ENCODE measurements around the gene WDR33. TPM values are rescaled to one million over a fixed set of nuclear protein-coding genes. Genes with fewer than 3 reads are reported as not detected.
"Not testable (repeated sequence)": the region's sequence is repeated elsewhere in the genome, so short reads cannot be mapped to it uniquely, and the experiment has no call there.

Gene WDR33
- total RNA-seq, 2 experiments from 2014 or later: 59.8 to 61.5 TPM

DNA sequence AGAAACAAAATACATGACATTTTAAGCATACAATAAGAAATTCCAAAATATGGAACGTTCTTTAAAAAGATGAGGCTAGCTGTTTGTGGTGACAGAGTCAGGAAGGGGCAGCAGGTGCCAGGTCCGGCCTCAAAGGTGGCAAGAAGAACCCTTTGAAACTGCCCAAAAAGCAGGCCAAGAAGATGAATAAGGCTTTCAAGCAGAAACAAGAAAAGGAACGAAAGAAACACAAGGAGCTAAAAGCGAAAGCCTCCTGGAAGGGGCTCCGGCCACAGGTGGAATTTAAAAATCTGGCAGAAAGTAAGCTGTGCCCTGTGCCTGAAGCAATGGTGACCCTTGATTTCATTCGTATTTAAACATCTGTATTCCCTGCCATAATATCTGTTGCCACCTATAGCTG is 5.5 kb downstream of the WDR33 start:
- Mint-ChIP-seq H3K9me3 (no peaks in the 10 kb centered on the region), H3K27ac (peak overlapping the region; percentile 53), H3K4me3 (peak overlapping the region; percentile 58), H3K4me1 (ENCODE audit: low read depth) (peaks cover 75% of the 10 kb centered on the region), H3K36me3 (ENCODE audit: low read depth) (peaks cover 54% of the 10 kb centered on the region), H3K27me3 (no peaks in the 10 kb centered on the region)
- ChIA-PET POLR2A (interaction anchor here (0.6 to 1.7 kb wide), 2 partner anchors 24 to 287 kb away, joined by 3 to 5 read pairs; no protein-coding TSS in a partner anchor), CTCF (no interaction called here)
- H3K27me3 ChIP-seq (ENCODE audit: control insufficient read depth in 1 of 2, insufficient read depth in 2 of 2, low read length in 2 of 2): no peaks in the 10 kb centered on the region
- intact Hi-C loops (cut with DNase I, micrococcal nuclease): no loop called here
- no peak for DNase-seq
- TF ChIP-seq, protein P1, sequence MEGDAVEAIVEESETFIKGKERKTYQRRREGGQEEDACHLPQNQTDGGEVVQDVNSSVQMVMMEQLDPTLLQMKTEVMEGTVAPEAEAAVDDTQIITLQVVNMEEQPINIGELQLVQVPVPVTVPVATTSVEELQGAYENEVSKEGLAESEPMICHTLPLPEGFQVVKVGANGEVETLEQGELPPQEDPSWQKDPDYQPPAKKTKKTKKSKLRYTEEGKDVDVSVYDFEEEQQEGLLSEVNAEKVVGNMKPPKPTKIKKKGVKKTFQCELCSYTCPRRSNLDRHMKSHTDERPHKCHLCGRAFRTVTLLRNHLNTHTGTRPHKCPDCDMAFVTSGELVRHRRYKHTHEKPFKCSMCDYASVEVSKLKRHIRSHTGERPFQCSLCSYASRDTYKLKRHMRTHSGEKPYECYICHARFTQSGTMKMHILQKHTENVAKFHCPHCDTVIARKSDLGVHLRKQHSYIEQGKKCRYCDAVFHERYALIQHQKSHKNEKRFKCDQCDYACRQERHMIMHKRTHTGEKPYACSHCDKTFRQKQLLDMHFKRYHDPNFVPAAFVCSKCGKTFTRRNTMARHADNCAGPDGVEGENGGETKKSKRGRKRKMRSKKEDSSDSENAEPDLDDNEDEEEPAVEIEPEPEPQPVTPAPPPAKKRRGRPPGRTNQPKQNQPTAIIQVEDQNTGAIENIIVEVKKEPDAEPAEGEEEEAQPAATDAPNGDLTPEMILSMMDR (IDR thresholded peaks at IDR 0.05): no peak
- ATAC-seq (ENCODE audit: poor library complexity): no peak
- peaks cover 6% of the 10 kb centered on the region for H3K36me3 ChIP-seq (ENCODE audit: insufficient read depth, low read length)
- no peaks in the 10 kb centered on the region for H3K9me3 ChIP-seq (ENCODE audit: control insufficient read depth in 1 of 2, insufficient read depth in 1 of 2, low read length in 2 of 2)
- peaks cover 50% of the 10 kb centered on the region for H3K4me1 ChIP-seq (ENCODE audit: insufficient read depth, low read length)
- H3K27ac ChIP-seq (ENCODE audit: low read depth in 1 of 2, low read length in 2 of 2): no peak overlapping the region
- no peak overlapping the region for H3K4me3 ChIP-seq (ENCODE audit: low read length)

DNA sequence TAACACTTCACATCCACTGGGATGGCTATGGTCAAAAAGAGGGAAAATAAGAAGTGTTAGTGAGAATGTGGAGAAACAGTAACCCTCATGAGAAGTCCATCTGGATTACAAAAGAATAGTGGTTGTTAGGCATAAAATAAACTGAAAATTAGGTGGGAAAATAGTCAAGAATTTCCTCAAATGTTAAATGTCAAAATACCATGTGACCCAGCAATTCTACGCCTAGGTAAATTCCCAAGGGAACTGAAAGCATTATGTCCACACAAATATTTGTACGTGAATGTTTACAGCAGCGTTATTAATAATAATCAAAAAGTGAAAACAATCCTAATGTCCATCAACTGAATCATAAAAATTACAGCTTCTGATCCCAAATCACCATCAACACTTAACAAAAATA is 11.0 kb downstream of the WDR33 start:
- Histone ChIP-seq H3K4me3 (ENCODE audit: low read length) (no peak overlapping the region), H3K27ac (ENCODE audit: low read depth in 1 of 2, low read length in 2 of 2) (no peak overlapping the region), H3K27me3 (ENCODE audit: control insufficient read depth in 1 of 2, insufficient read depth in 2 of 2, low read length in 2 of 2) (no peaks in the 10 kb centered on the region), H3K9me3 (ENCODE audit: control insufficient read depth in 1 of 2, insufficient read depth in 1 of 2, low read length in 2 of 2) (no peaks in the 10 kb centered on the region), H3K4me1 (ENCODE audit: insufficient read depth, low read length) (peaks cover 43% of the 10 kb centered on the region), H3K36me3 (ENCODE audit: insufficient read depth, low read length) (peaks cover 10% of the 10 kb centered on the region)
- no peaks in the 10 kb centered on the region for H3K9me3 Mint-ChIP-seq
- H3K36me3 Mint-ChIP-seq (ENCODE audit: low read depth): peaks cover 59% of the 10 kb centered on the region
- no peak for ATAC-seq (ENCODE audit: poor library complexity)
- no peaks in the 10 kb centered on the region for H3K27me3 Mint-ChIP-seq
- no peak overlapping the region for H3K27ac Mint-ChIP-seq
- intact Hi-C loops (cut with DNase I, micrococcal nuclease): loop anchor here in 1 of 2 experiments (2.0 kb wide), 1 partner anchor 57 kb away; no protein-coding TSS in a partner anchor
- TF ChIP-seq, protein P1 (IDR thresholded peaks at IDR 0.05): no peak
- peaks cover 78% of the 10 kb centered on the region for H3K4me1 Mint-ChIP-seq (ENCODE audit: low read depth)
- no peak overlapping the region for H3K4me3 Mint-ChIP-seq
- ChIA-PET CTCF (no interaction called here), POLR2A (interaction anchor here (0.8 to 1.7 kb wide), 2 partner anchors 14 to 45 kb away, joined by 3 to 4 read pairs; no protein-coding TSS in a partner anchor)
- no peak for DNase-seq

DNA sequence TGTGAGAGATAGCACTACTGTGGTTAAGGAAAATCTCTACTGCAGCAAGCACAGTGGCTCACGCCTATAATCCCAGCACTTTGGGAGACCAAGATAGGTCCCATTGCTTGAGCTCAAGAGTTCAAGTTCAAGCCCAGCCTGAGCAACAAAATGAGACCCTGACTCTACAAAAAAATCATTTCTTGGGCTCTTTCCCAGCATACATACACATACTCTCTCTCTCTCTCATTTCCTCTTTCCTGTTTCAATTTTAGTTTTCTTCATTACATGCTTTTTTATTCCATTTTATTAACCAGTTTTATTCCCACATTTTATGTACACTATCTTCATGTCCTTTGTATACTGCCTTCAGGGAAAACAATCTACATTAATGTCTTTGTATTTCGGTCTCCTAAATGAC is 14.6 kb downstream of the WDR33 start:
- Mint-ChIP-seq H3K27ac (peak overlapping the region; percentile 57), H3K9me3 (no peaks in the 10 kb centered on the region), H3K4me1 (ENCODE audit: low read depth) (peaks cover 74% of the 10 kb centered on the region), H3K27me3 (no peaks in the 10 kb centered on the region), H3K4me3 (no peak overlapping the region), H3K36me3 (ENCODE audit: low read depth) (peaks cover 61% of the 10 kb centered on the region)
- H3K4me1 ChIP-seq (ENCODE audit: insufficient read depth, low read length): peaks cover 52% of the 10 kb centered on the region
- H3K36me3 ChIP-seq (ENCODE audit: insufficient read depth, low read length): peaks cover 19% of the 10 kb centered on the region
- no peak overlapping the region for H3K27ac ChIP-seq (ENCODE audit: low read depth in 1 of 2, low read length in 2 of 2)
- DNase-seq (no peak), ATAC-seq (ENCODE audit: poor library complexity) (no peak)
- TF ChIP-seq, protein P1 (IDR thresholded peaks at IDR 0.05): no peak
- H3K9me3 ChIP-seq (ENCODE audit: control insufficient read depth in 1 of 2, insufficient read depth in 1 of 2, low read length in 2 of 2): no peaks in the 10 kb centered on the region
- H3K27me3 ChIP-seq (ENCODE audit: control insufficient read depth in 1 of 2, insufficient read depth in 2 of 2, low read length in 2 of 2): no peaks in the 10 kb centered on the region
- ChIA-PET POLR2A (no interaction called here), CTCF (interaction anchor here (1.0 to 1.1 kb wide), 2 partner anchors 13 to 28 kb away, joined by 3 read pairs; no protein-coding TSS in a partner anchor)
- intact Hi-C loops (cut with DNase I, micrococcal nuclease): no loop called here
- no peak overlapping the region for H3K4me3 ChIP-seq (ENCODE audit: low read length)

DNA sequence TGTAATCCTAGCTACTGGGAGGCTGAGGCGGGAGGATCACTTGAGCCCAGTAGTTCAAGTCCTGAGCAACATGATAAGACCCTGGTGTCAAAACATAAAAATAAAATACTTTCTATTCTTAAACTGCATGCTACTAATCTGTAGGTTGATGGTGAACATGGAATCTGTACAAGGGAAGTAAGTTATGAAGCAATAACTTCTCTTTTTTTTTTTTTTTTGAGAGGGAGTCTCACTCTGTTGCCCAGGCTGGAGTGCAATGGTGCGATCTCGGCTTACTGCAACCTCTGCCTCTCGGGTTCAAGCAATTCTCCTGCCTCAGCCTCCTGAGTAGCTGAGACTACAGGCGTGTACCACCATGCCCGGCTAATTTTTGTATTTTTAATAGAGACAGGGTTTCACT is 16.1 kb downstream of the WDR33 start:
- ATAC-seq (ENCODE audit: poor library complexity); CTCF ChIA-PET; H3K27me3 ChIP-seq (ENCODE audit: control insufficient read depth in 1 of 2, insufficient read depth in 2 of 2, low read length in 2 of 2); H3K4me3 Mint-ChIP-seq; intact Hi-C loops (cut with DNase I, micrococcal nuclease); H3K27ac Mint-ChIP-seq; H3K27me3 Mint-ChIP-seq; H3K4me3 ChIP-seq (ENCODE audit: low read length); DNase-seq; H3K9me3 ChIP-seq (ENCODE audit: control insufficient read depth in 1 of 2, insufficient read depth in 1 of 2, low read length in 2 of 2); H3K9me3 Mint-ChIP-seq; POLR2A ChIA-PET; H3K27ac ChIP-seq (ENCODE audit: low read depth in 1 of 2, low read length in 2 of 2): not testable (repeated sequence)
- peaks cover 52% of the 10 kb centered on the region for H3K4me1 ChIP-seq (ENCODE audit: insufficient read depth, low read length)
- Mint-ChIP-seq H3K36me3 (ENCODE audit: low read depth) (peaks cover 61% of the 10 kb centered on the region), H3K4me1 (ENCODE audit: low read depth) (peaks cover 68% of the 10 kb centered on the region)
- H3K36me3 ChIP-seq (ENCODE audit: insufficient read depth, low read length): peaks cover 18% of the 10 kb centered on the region
